GM21576 (cell line): ENCODE measurements around the gene PTPRA.

Source experiments
- ATAC-seq: cut with Tn5 transposase; IDR thresholded peaks from one replicate; pipeline ENCODE4 v1.9.1; 2021; ENCODE audit warnings: mild to moderate bottlenecking, moderate library complexity; ENCODE audit not compliant: unreplicated experiment

PTPRA gene

DNA sequence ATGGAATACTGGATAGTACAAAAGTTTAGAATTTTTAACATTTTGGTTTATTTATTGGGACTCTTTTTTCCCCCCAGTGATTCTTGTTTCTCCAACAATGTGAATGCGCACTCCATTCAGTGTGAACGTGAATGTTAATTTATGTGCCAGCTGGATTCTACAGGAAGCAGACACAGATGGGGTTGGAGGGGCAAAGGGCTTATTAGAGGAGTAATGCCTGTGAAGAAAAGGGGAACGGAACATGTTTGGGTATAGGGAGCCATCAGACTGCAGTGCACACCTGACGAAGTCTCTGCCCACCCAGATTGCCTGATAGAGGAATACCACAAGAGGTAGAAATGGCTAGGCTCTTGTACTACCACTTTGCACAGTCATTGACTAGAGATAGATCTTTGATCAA lies 48.2 kb downstream of the PTPRA start:
- no peak for ATAC-seq

DNA sequence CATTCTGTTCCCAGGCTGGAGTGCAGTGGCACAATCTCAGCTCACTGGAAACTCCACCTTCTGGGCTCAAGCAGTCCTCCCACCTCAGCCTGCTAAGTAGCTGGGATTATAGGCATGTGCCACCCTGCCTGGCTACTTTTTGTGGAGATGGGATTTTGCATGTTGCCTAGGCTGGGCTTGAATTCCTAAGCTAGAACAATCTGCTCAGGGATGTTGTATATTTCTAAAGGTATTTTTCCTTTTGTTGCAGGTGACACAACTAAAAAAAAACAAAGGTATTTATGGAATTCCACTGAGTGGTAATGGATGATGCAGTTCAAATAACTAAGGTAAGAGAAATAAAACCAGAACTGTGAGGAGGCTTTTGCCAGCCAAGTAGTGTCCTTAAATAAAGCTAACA lies 49.7 kb downstream of the PTPRA start:
- ATAC-seq, result no peak

DNA sequence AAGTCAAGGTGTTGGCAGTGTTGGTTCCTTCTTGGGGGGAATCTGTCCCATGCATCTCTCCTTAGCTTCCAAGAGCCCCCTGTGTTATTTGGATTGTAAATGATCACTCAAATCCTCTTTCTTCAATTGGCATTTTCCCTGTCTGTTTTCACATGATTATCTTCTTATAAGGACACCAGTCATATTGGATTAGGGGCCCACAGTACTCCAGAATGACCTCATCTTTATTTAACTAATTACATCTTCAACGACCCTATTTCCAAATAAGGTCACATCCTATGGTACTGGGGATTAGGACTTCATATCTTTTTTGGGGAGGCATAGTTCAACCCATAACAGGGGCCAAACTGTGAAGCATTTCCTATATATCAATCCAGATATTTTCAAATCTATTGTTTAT lies 57.3 kb downstream of the PTPRA start:
- ATAC-seq, result no peak

DNA sequence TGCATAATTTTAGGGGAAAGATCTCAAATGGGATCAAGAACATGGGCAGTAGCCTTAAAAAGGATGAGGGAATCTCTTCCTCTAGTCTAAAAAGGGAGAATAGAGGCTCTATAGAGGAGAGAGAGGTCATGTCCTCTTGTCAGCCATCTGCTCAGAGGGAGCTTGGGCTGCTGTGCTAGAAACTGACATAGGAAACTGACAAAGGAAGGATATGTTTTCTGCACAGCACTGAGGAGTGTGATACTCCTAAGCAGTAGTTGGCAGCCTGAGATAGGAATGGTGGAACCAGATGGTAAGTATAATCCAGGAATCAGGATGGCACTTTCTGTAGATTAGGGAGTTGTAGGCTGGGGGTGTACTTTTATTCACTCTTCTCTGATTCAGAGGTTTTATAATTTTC lies 59.2 kb downstream of the PTPRA start:
- no peak for ATAC-seq

DNA sequence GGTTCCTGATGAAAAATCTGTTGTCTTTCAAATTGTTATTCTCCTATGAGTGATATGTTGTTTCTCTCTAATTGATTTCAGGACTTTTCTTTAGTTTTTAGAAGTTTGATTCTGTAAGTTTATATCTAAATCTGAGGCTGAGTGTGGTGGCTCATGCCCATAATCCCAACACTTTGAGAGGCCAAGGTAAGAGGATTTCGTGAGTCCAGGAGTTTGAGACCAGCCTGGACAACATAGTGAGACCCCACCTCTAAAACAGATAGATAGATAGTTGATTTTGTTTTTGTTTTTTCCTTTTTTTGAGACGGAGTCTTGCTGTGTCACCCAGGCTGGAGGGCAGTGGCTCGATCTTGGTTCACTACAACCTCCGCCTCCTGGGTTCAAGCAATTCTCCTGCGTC lies 64.6 kb downstream of the PTPRA start:
- ATAC-seq, result no peak

DNA sequence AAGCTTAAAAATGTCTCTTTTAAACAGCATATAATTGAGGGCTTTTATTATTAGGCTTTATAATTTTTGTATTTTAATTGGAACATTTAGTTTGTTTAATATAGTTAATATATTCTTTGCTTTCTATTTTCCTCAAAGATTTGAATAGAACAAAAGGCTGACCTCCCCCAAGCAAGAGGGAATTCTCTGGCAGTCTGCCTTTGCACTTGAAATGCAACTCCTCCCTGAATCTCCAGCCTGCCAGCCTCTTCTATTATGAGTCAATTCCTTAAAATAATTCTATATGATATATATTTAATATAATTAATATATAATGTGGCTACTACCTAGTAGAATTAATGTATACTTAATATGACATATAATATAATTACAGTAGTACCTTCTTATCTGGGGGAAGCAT lies 69.2 kb downstream of the PTPRA start:
- ATAC-seq, result no peak

DNA sequence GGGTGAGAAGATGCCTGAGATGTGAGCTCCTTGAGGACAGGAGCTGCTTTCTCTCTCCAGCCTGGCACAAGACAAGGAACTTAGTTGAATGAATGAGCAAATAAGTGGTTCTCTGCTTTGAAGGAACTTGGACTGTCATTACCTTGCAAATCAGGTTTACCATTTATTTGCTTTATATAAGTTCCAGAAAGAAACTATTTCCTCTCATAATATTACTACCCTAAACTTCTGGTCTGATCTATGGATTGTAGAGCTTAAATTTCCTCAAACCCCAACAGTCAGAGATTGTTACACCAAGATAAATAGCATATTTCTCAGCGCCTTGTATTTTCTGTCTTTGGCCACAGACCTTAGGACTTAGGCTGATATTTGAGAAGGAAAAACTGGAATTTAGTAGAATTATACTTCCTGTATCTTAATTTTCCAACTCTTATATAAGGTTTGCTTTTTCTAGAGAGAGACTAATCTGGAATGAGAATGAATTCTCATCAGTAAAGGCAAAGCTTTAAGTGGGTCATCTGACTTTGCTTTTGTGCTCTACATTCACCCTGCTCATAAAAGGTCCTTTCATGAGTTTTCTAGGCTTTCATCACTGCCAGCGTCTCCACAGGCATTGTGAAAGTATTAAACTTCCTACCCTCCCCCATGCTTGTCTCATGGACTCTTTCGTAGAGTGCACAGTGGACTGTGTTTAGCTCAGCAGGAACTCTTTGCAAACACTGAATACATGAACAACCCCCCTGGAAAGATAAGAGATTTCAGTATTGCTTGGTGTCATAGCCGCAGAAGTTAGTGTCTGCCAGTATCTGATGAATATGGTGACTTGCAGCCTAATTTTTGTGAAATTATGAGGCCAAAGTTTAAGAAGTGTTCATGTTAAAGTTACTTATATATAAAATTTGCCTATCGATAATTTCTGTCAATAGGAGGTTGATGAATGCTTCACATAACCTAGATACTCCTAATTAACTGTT lies 74.0 kb downstream of the PTPRA start:
- ATAC-seq, result no peak

DNA sequence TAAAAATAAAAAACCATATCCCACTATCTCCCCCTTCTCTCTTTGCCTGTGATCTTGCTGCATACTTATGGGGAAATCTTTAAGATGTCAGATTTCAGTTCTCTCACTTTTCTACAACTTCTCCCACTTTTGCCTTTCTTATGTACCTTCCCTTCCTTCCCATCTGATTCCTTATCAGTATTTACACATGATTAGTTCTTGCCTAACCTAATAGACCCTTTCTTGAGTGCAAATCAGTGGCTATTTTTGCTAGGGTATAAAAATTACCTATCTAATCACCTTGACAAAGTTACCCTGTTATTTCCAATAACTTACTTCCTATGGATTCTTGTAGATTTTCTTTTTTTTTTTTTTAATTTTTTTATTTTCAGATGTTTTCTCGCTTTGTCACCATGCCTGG lies 75.7 kb downstream of the PTPRA start:
- no peak for ATAC-seq

DNA sequence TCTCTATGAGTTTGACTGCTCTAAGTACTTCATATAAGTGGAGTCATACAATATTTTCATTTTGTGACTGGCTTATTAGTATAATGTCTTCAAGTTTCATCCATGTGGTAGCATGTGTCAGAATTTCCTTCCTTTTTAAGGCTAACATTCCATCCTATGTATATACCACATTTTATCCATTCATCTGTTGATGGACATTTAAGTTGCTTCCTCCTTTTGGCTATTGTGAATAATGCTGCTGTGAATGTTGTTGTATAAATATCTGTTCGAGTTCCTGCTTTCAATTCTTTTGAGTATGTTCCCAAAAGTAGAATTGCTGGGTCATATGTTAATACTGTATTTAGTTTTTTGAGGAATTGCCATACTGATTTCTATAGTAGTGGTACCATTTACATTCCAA lies 79.5 kb downstream of the PTPRA start:
- no peak for ATAC-seq

DNA sequence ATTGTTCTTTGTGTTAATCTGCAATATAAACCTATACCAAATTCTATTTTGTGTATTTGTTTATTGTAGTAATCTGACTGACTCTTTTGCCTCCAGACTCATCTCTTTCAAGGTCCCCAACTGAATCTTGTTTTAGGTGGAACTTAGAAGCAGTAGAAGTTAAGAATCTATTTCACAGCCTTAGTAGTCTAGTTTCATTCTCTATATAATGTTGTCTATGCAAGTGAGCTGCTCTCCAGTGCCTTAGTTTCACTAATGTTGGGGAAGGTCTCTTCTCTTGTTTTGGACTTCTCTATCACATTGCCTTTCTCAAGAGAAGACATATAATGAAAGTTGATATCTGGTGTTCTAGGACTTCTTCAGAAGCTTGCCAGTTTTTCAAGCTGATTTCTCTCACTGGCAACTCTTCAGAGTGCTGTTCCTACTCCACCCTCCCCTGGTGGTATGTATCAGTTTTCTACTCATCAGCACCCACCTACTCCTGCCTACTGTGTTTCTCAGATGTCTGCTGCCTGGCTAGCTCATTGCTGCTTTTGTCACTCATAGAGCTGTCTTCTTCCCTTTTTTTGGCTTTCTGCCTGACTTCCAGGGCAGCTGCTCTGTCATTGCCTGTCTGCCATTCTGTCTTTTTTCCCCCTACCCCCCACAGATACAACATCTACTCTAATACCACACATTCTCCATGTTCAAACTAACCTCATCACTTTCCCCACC lies 82.1 kb downstream of the PTPRA start:
- ATAC-seq, result peak; percentile 79

DNA sequence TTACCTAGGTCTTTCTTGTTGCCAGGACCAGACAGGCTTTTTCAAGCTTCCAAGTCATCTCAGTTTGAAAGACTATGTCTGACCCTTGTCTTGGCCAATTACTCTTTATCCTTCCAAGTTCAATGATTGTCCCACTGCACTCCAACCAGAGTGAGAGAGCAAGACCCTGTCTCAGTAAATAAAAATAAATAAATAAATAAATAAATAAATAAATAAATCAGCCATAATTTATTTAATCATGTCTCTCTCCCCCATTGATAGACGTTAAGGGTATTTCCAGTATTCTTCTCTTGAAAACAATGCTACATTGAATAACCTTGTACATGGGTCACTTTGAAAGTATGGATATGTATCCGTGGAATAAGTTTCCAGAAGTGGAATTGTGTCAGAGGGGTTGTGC lies 83.2 kb downstream of the PTPRA start:
- no peak for ATAC-seq

DNA sequence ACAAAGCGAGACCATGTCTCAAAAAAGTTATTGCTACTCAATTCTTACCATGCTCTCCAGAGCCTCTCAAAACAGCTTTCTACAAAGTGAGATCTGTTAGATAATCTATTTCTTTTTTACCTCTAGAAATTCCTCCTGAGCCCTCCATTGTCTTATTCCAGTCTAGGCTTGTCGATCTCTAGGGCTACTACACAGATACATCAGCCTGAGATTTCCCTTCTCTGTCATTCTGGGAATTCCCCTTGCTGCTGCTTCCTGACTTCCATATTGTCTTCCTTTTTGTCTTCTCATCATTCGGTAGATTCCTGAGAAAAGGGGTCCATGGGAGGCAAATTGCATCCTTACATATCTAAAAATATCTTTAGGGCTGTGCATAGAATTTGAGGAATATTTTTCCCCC lies 94.6 kb downstream of the PTPRA start:
- ATAC-seq, result no peak

DNA sequence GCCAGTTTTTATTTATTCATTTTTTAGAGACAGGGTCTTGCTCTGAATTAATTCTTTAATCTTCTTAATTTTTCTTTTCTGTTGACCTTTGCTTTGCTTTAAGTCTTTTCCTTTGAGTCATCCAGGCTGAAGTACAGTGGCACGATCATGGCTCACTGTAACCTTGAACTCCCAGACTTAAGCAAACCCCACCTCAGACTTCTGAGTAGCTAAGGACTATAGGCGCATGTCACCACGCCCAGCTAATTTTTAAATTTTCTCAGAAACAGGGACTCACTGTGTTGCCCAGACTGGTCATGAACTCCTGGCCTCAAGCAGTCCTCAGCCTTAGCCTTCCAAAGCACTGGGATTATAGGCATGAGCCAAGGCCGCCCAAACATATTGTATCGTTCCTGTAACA lies 98.8 kb downstream of the PTPRA start:
- no peak for ATAC-seq

DNA sequence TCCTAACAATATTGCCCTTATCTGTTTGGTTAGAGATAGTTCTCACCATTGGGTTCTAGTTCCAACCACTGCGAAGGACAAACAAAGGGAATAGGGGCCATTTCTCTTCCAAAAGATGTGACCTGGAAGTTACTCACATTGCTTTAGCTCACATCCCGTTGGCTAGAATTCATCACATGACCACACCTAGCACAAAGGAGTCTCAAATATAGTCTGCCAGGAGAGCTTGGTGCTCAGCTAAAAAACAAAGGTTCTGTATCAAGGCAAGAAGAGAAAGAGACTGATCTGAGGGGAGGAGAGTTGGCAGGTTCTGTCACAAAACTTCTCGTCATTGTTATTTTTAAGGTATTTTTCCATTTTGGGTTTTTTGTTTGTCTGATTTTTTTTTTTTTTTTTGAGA lies 100.3 kb downstream of the PTPRA start:
- ATAC-seq, result no peak

DNA sequence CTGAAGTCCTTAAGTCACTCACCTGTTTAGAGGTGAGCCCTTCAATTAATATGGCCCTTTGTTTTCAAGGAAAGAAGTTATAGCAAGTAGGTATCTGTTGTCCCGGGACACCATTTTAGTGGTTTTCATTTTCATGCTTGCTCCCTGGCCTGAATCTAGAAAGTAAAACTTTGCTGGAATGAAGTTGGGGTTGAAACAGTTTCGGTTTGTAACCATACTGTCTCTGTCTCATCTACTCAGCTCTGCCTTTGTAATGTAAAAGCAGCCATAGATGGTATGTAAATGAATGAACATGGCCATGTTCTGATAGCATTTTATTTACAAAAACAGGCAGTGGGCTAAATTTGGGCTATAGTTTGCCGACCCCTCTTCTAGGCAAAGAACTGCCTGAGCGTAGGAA lies 105.2 kb downstream of the PTPRA start:
- no peak for ATAC-seq

DNA sequence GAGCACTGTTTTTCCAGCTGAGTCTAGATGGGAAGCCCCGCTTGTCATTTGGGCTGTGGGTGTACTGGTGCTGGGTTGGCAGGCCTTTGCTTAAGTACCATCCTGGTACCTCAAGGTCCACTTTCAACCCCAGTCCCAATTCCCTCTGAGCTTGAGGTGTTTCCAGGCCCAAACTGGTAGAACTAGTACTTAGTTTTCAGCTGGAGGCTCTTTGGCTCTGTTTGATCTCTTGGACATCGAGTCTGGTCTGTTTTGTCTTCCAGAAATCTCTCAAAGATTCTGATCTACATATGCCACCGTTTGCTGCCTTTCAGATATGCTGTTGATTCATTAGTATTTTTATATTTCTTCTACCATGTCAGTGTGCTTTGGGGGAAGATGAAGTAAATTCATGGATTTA lies 108.4 kb downstream of the PTPRA start:
- ATAC-seq, result no peak

DNA sequence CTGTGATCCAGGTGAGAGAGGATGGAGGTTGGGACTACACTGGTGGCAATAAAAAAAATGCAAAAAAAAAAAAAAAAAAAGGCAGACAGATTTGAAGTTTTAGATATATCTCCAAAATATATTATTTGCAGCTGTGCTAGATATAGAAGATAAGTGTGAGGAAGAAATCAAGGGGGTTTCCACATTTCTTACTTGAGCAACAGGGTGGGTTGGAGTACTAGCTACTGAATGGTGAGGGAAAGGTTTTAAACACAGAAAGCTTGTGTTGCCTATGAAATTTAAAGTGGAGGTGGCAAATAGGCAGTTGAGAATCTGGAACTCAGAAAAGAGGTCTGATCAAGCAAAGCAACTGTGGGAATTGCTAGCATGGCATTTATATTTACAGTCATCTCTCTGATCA lies 110.2 kb downstream of the PTPRA start:
- no peak for ATAC-seq

DNA sequence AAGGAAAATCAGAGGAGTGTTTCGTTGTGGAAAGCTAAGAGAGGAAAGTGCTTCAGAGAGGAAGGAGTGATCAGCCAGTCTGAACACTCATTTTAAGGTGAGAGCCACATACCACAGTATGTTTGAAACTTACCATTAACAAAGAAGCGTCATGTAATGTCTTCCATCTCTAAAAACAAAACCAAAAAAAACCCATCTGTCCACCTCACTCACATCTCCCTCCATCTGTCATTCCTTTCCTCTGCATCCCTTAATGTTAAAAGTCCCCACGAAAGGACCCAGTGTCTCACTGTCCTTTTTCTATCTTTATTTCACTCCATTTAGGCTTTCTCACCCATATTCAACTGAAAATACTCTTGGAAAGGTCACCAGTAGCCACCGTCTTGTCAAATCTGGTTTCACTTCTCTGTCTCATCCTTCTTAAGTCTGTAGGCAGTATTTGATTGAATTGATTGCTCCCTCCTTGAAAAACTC lies 110.8 kb downstream of the PTPRA start:
- ATAC-seq, result peak; percentile 69

DNA sequence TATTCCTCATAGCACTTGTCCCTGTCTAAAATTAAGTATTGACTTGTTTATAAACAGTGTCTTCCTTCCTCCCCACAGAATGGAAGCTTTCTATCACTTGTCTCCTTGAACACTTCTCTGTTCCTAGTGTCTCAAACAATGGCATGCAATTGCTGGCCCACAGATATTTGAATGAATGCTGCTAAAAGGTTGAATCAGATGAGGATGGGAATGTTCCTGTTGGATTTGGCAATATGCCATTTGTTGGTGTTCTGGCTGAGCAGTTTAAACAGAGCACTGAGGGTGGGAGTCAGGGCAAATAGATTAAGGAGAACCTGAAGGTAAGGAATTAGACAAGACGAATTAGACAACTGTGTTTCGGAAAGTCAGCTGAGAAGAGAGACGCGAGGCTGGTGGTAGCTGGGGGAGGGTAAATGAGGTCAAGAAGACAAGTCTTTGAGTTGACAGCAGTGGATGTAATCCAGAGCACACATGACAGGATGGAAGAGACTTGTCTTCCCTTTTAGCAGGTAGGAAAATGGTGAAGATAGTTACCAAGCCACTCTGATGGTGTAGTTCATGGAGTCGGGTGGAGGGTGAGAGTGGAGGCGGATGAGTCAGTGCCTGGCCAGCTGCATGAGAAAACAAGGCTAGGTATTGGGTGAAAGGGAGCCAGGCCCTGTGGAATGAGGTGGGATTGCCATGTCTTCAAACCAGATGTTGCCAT lies 111.8 kb downstream of the PTPRA start:
- no peak for ATAC-seq

DNA sequence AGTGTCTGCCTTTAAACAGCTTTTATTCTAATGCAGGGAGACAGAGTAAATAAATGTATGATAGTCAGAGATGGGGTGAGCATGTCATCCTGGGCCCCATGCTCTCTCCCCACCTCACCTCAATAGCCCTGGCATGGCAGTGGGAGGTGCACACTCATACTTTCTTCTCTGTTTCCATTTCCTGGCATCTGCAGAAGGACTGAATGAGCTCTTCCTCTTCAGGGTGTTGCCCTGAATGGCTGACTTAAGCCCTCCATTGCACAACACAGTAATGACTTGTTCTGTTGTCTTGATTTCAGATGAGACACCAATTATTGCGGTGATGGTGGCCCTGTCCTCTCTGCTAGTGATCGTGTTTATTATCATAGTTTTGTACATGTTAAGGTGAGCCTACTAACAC lies 113.2 kb downstream of the PTPRA start:
- ATAC-seq, result no peak

DNA sequence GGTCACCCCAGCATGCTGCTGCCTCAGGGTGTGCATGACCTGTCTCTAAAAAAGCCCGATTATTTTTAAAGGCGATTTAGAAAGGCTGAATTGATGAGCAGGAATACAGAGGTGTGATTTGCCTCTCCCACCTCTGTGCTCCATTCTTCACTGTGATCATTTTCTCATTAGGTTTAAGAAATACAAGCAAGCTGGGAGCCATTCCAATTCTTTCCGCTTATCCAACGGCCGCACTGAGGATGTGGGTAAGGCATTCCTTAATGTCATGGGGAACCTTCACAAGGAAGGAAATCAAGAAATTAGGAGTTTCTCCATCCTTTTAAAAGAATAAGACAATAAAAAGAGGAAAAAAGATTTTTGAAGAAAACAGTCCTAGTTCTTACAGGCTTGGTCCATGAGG lies 114.6 kb downstream of the PTPRA start:
- ATAC-seq, result no peak

DNA sequence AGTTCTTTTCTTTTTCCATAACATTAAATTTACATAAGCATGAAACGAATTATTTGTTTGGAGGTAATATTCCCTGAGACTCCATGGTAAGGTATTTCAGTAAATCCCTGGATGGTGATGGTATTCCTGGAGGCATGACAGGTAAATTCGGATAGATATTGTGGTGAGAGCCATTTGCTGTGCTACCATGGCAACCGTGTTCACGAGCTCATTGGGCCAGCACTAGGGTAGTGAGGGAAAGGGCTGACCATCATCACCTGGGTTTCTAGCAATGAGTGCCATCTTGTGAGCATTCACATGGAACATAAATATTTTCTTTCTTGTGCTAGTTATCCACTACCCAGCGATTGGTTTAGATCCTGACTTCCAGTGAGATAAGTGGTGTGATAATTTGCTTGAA lies 118.3 kb downstream of the PTPRA start:
- no peak for ATAC-seq
